Spleen (tissue), 7 donors: Measurements from ENCODE around the gene ITFG2.

Experiments
- CTCF ChIP-seq, 11 experiments: fragments of 200-600 bp in 7 of 11; fragments of 450-650 bp in 4 of 11; sonication (generic) in 4 of 11; IDR thresholded peaks in 8 of 11; conservative IDR thresholded peaks in 3 of 11; 1 replicate in 7 of 11; 2 replicates in 4 of 11; pipeline versions ENCODE4 v1.4.0 to v1.8.0; 2016 to 2021; ENCODE audit warnings: antibody characterized with exemption in 11 of 11, inconsistent platforms in 4 of 11, mild to moderate bottlenecking in 1 of 11
- POLR2AphosphoS5 ChIP-seq, 3 donors: sonication (generic); formaldehyde crosslinking; IDR thresholded peaks; one replicate each; pipeline ENCODE4 v1.5.1; 2017; ENCODE audit warnings: antibody characterized with exemption in 3 of 3
- donor health status: DM: no; HTN: no; CAD: no; lungs with moderate emphysema.
- donor health status: DM: no; HTN: no; CAD: no.
- donor health status: DM: no; HTN: no; CAD: no.

GRCh38 chr12:2803635-2804392, 8.7 kb upstream of the ITFG2 start:
- TF ChIP-seq CTCF (IDR thresholded peaks at IDR 0.05 in 8 of 11, conservative IDR thresholded peaks at IDR 0.05 in 3 of 11) (no peak), POLR2AphosphoS5 (IDR thresholded peaks at IDR 0.05) (no peak)
